Measurements from ENCODE around the gene FAF1.

GRCh38 chr1:50523548-50523947, 436.5 kb downstream of the FAF1 start:
- TF ChIP-seq HDGF (IDR thresholded peaks at IDR 0.05; ENCODE audit: borderline replicate concordance) (no peak), ELF4 (IDR thresholded peaks at IDR 0.05) (no peak), FOXM1 (IDR thresholded peaks at IDR 0.05; ENCODE audit: borderline replicate concordance) (no peak), SP1 (IDR thresholded peaks at IDR 0.05) (no peak), FOXK2 (IDR thresholded peaks at IDR 0.05) (no peak), ZNF384 (IDR thresholded peaks at IDR 0.05) (no peak), FOXA1 (IDR thresholded peaks at IDR 0.05) (no peak), BHLHE40 (IDR thresholded peaks at IDR 0.05; ENCODE audit: borderline replicate concordance) (no peak), TARDBP (IDR thresholded peaks at IDR 0.05) (no peak), CTBP1 (IDR thresholded peaks at IDR 0.05; ENCODE audit: borderline replicate concordance) (no peak), SUZ12 (IDR thresholded peaks at IDR 0.05) (no peak)
